ENCODE data around the gene NKX6-1. TPM values are rescaled to one million over a fixed set of nuclear protein-coding genes. Genes with fewer than 3 reads are reported as not detected.

The NKX6-1 gene
- not detected for total RNA-seq

DNA sequence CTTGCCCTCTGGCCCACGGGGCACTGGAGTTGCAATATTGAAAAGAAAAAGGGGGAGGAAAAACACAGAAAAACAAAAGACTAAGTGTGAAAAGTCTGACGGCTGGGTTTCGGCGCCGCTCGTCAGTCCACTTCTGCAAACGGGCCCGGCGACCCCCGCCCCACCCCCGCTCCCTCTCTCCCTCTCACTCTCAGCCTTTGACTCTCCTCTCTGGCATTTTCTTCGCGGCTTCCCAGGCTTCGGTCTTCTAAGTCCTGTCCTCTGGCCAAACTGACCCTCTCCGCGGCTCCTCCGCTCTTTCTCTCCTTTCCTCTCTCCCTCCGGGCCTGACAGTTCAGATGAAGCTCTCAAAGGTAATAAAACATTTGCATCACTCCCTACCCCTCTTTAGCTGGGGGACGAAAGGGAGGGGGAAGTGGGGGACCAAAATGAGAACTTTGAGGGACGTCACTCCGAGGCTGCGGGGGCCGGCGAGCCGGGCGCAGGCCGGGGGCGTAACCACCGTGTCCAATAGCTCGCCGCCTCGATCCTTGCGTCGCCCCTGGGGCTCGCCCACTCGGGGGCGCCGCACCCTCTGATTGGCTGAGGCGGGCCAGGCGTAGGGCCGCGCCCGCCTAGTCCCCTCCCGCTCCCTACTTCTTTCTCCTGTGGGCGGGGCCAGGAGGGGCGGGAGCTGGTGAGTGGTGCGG is at the start of gene NKX6-1:
NKX6-1 (minus strand) TSS at position 358 of the 689 bp plus-strand sequence. CDS start 1,064 bp downstream, outside the sequence.

Small RNAs within 50 kb of the gene (small RNA-seq; reads per million reads assigned to genes)
- 0 reads per million in 2 donors for gene RPL3P13

Other genes with a start within 250 kb of the NKX6-1 start
- gene CDS1, start 83.8 kb upstream of the NKX6-1 start, total RNA-seq: under 1 TPM; under 0.01 TPM

Data from melanocyte of skin (primary cell).